T-cell (primary cell): ENCODE data around the gene GOLGA6L10. TPM values are rescaled to one million over a fixed set of nuclear protein-coding genes. Genes with fewer than 3 reads are reported as not detected.

Source experiments
- ATAC-seq, 4 experiments: fragments of 200-7000 bp in 3 of 4; fragments of 150-1000 bp in 1 of 4; cut with Tn5 transposase; replicated peaks in 1 of 4; 1 replicate in 3 of 4; 2 replicates in 1 of 4; pipeline ENCODE4 v1.10.0; 2021; ENCODE audit warnings: moderate library complexity in 3 of 4, mild to moderate bottlenecking in 2 of 4, moderate number of reproducible peaks in 1 of 4
- CTCF ChIA-PET, 2 donors: fragments of 300-600 bp; sonication (Branson Sonifier 250); formaldehyde crosslinking; loops; one replicate each; lab custom pipeline; 2022; ENCODE audit warnings: antibody characterized with exemption in 2 of 2; lab: Charles Lee
- POLR2A ChIA-PET, 2 donors: fragments of 300-600 bp; sonication (Branson Sonifier 250); formaldehyde crosslinking; loops; one replicate each; lab custom pipeline; 2022; ENCODE audit warnings: antibody characterized with exemption in 2 of 2; lab: Charles Lee
- DNase-seq, 35 experiments: peaks; one replicate each; pipeline versions ENCODE4 v3.0.0 to v3.0.0-alpha.2; 2013 to 2023
- H3K27ac ChIP-seq: one replicate; pipeline ENCODE4 v1.5.1; 2013; ENCODE audit warnings: low read length
- H3K27me3 ChIP-seq, 2 experiments: replicated peaks in 1 of 2; 1 replicate in 1 of 2; 2 replicates in 1 of 2; pipeline versions ENCODE4 v1.6.1 to v1.7.0; 2013; ENCODE audit warnings: low read length in 1 of 2, mixed read lengths in 1 of 2; ENCODE audit not compliant: control insufficient read depth in 2 of 2, insufficient read depth in 2 of 2; ENCODE audit errors: extremely low read depth in 1 of 2
- H3K36me3 ChIP-seq, 2 donors: 1 replicate in 1 of 2; 2 replicates in 1 of 2; pipeline versions ENCODE4 v1.6.1 to v1.7.0; 2013; ENCODE audit warnings: low read length in 1 of 2; ENCODE audit not compliant: control insufficient read depth in 2 of 2, insufficient read depth in 1 of 2; ENCODE audit errors: extremely low read depth in 1 of 2
- H3K4me1 ChIP-seq, 2 experiments: 1 replicate in 1 of 2; 2 replicates in 1 of 2; pipeline versions ENCODE4 v1.6.1 to v1.7.0; 2013; ENCODE audit warnings: low read length in 2 of 2, mixed read lengths in 1 of 2; ENCODE audit not compliant: insufficient read depth in 2 of 2, control insufficient read depth in 1 of 2; ENCODE audit errors: extremely low read depth in 1 of 2
- H3K4me3 ChIP-seq, 2 donors: 1 replicate in 1 of 2; 2 replicates in 1 of 2; pipeline versions ENCODE4 v1.5.1 to v1.7.0; 2013; ENCODE audit warnings: mild to moderate bottlenecking in 2 of 2, low read length in 1 of 2, moderate library complexity in 1 of 2; ENCODE audit not compliant: control insufficient read depth in 1 of 2; ENCODE audit errors: extremely low read depth in 1 of 2
- H3K9me3 ChIP-seq: 2 replicates; pipeline ENCODE4 v1.7.0; 2013
- H3K27ac Mint-ChIP-seq, 2 donors: one replicate each; pipeline ENCODE4 v1.8.0; 2020 to 2021; ENCODE audit warnings: mild to moderate bottlenecking in 2 of 2, mixed read lengths in 2 of 2
- H3K27me3 Mint-ChIP-seq, 2 donors: one replicate each; pipeline ENCODE4 v1.8.0; 2021 to 2022; ENCODE audit warnings: mixed read lengths in 2 of 2
- H3K36me3 Mint-ChIP-seq: one replicate; pipeline ENCODE4 v1.8.0; 2021; ENCODE audit warnings: mixed read lengths
- H3K4me1 Mint-ChIP-seq, 3 donors: one replicate each; pipeline ENCODE4 v1.8.0; 2020 to 2022; ENCODE audit warnings: mixed read lengths in 3 of 3, mild to moderate bottlenecking in 1 of 3
- H3K4me3 Mint-ChIP-seq, 3 donors: one replicate each; pipeline ENCODE4 v1.8.0; 2020 to 2022; ENCODE audit warnings: mild to moderate bottlenecking in 3 of 3, mixed read lengths in 3 of 3, moderate library complexity in 3 of 3
- H3K9me3 Mint-ChIP-seq, 3 donors: one replicate each; pipeline ENCODE4 v1.8.0; 2020 to 2022; ENCODE audit warnings: mixed read lengths in 3 of 3
- WGBS: methylation state at CpG from one replicate; pipeline ENCODE4 v1.1.5; 2013; ENCODE audit warnings: missing lambda C conversion rate; ENCODE audit not compliant: insufficient coverage; 5-methylcytosine and 5-hydroxymethylcytosine counted together
- total RNA-seq, 35 experiments: library from RNA in 6 of 35; stranded (reverse) in 6 of 35; fragments of 120-200 nt in 1 of 35; gene quantifications; one replicate each; pipeline versions ENCODE4 v1.2.1 to v1.2.4 and lab custom pipeline; 2013 to 2026

The GOLGA6L10 gene
- total RNA-seq, 5 donors from 2014 or later (not counting 1 experiment from before 2014, with no cell fraction given) = 0.72 to 3.0 (median 2.1) TPM

GRCh38 chr15:82297546-82297945, 51.7 kb downstream of the GOLGA6L10 start:
- H3K4me3 Mint-ChIP-seq = peak overlapping the region in 2 of 3 donors; percentile 18 to 55
- H3K27ac ChIP-seq = no peak overlapping the region
- no peak overlapping the region for H3K4me3 ChIP-seq
- POLR2A ChIA-PET = no interaction called here
- WGBS = 98% methylated on average over 5 of the region's 5 CpGs
- H3K4me1 ChIP-seq = peaks cover 2 to 11% of the 10 kb centered on the region in 2 experiments
- H3K36me3 ChIP-seq = no peaks in the 10 kb centered on the region
- CTCF ChIA-PET = interaction anchor here in 1 of 2 donors (0.6 kb wide), 1 partner anchor 30 kb away, joined by 3 read pairs; no protein-coding TSS in a partner anchor
- H3K27ac Mint-ChIP-seq = peak overlapping the region; percentile 70 to 82
- ATAC-seq = no peak
- no peaks in the 10 kb centered on the region for H3K9me3 ChIP-seq
- no peaks in the 10 kb centered on the region for H3K9me3 Mint-ChIP-seq
- peak in 1 of 35 experiments; percentile 9 for DNase-seq
- peaks cover 19 to 32% (median 22%) of the 10 kb centered on the region in 3 donors for H3K4me1 Mint-ChIP-seq
- H3K27me3 Mint-ChIP-seq = no peaks in the 10 kb centered on the region
- H3K36me3 Mint-ChIP-seq = no peaks in the 10 kb centered on the region
- no peaks in the 10 kb centered on the region for H3K27me3 ChIP-seq

DNA sequence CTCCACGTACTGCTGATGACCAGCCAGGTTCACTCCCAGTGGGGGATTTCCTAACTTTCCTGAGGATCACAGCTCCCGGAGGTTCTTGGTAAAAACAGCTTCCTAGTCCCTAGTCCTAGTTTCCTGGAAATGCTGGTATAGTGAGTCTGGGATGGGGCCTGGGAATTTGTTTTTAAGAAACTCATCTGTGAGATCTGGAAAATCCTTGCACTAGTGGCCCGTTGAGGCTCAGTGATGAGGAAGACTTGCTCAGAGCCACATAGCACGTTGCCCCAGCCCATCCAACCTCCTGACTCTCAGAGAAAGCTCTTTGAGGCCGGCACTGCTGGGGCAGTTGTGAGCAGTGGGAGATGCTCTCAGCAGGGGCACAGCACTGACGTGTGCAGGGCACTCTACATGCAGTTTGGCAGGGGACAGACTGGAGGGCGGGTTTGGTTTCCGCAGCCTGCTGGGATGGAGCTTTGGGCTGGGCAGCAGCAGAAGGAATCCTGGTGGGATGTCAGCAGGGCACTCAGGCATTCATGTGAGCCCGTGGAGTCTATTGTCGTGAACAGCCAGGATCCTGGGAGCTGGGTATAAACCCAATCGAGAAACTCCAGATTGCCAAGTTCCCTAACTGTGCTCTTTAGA, 55.1 kb downstream of the GOLGA6L10 start:
- H3K4me1 ChIP-seq = peaks cover 2 to 11% of the 10 kb centered on the region in 2 experiments
- H3K27me3 ChIP-seq = no peaks in the 10 kb centered on the region
- H3K4me3 Mint-ChIP-seq = no peak overlapping the region
- ChIA-PET CTCF (no interaction called here), POLR2A (no interaction called here)
- WGBS = 88% methylated on average over 7 of the region's 11 CpGs
- H3K36me3 ChIP-seq = no peaks in the 10 kb centered on the region
- no peak overlapping the region for H3K4me3 ChIP-seq
- H3K27me3 Mint-ChIP-seq = no peaks in the 10 kb centered on the region
- peaks cover 3 to 10% (median 9%) of the 10 kb centered on the region in 3 donors for H3K9me3 Mint-ChIP-seq
- H3K9me3 ChIP-seq = no peaks in the 10 kb centered on the region
- DNase-seq (peak in 1 of 35 experiments; percentile 6), ATAC-seq (no peak)
- no peak overlapping the region for H3K27ac ChIP-seq
- H3K27ac Mint-ChIP-seq = peak overlapping the region in 1 of 2 donors; percentile 6
- H3K4me1 Mint-ChIP-seq = peaks cover 29 to 32% (median 31%) of the 10 kb centered on the region in 3 donors
- peaks cover 3% of the 10 kb centered on the region for H3K36me3 Mint-ChIP-seq

DNA sequence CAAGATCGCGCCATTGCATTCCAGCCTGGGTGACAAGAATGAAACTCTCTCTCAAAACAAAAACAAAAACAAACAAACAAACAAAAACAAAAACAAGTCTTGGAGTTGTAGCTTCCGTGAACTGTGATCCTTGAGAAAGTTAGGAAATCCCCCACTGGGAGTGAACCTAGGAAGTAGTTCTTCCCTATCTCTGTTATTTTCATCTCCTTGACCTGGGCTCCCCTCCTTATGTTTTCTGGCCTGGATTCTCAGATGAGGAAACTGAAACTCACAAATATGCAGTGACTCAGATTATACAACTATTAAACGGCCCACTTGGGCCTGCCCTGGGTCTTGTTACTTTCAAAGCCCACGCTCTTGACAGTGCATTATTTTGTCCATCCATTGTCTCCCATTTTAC, 57.0 kb downstream of the GOLGA6L10 start:
- Mint-ChIP-seq H3K27ac (peak overlapping the region; percentile 44 to 67), H3K4me1 (peaks cover 24 to 28% (median 27%) of the 10 kb centered on the region in 3 donors), H3K27me3 (no peaks in the 10 kb centered on the region), H3K4me3 (no peak overlapping the region), H3K36me3 (peaks cover 11% of the 10 kb centered on the region), H3K9me3 (peaks cover 3 to 19% (median 12%) of the 10 kb centered on the region in 3 donors)
- Histone ChIP-seq H3K4me1 (peaks cover 0 to 7% of the 10 kb centered on the region in 2 experiments), H3K9me3 (no peaks in the 10 kb centered on the region), H3K27me3 (no peaks in the 10 kb centered on the region), H3K4me3 (no peak overlapping the region), H3K36me3 (no peaks in the 10 kb centered on the region), H3K27ac (no peak overlapping the region)
- ATAC-seq = no peak
- 75% methylated on average over 3 of the region's 5 CpGs for WGBS
- DNase-seq = no peak
- ChIA-PET POLR2A (no interaction called here), CTCF (no interaction called here)

Other genes starting within 250 kb of the GOLGA6L10 start
- 10 to 100 TPM; 16.5 to 22.0 (median 20.1) TPM for gene EFL1, start 86.7 kb downstream of the GOLGA6L10 start, total RNA-seq
- gene SAXO2, start 86.7 kb downstream of the GOLGA6L10 start, total RNA-seq = 10 to 100 TPM in 1 of 5 donors, 1 to 10 TPM in 3, under 1 TPM in 1; 0.56 to 19.6 (median 2.1) TPM
- gene GOLGA6L9, start 80.3 kb upstream of the GOLGA6L10 start, total RNA-seq = 1 to 10 TPM; 2.9 to 5.4 (median 4.4) TPM
- 1,000 to 10,000 TPM; 2,045 to 2,777 (median 2,292) TPM for gene RPS17, start 191.0 kb upstream of the GOLGA6L10 start, total RNA-seq